ENCODE results near the gene TSPAN31.

Gene TSPAN31

DNA sequence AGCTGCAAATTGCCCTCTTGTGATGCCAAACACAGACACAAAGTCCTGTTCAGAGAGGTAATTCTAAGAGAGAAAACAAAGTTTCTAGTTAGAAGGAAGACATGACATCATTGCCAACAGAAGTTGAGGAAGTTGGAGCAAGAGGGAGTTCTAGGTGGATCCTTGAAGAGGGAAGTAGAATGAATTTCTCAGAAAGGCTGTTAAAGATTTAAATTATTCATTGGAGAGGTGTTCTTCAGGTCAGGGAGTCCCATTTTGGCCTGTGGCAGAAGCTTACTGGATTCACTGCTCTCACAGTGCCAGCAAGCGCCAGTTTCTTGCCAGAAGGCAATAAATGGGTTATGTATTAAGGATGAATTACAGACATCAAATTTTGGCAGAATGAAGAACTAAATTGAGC lies 53.1 kb downstream of the TSPAN31 start:
- DNase-seq = no peak

Data from effector CD4-positive, alpha-beta T cell (primary cell).